ENCODE results near the gene MAEA. TPM values are rescaled to one million over a fixed set of nuclear protein-coding genes. Genes with fewer than 3 reads are reported as not detected.
"Not testable (repeated sequence)": the region's sequence is repeated elsewhere in the genome, so short reads cannot be mapped to it uniquely, and the experiment has no call there.

MAEA gene
- total and polyA plus RNA-seq, 2 of the 8 experiments (the other 6 are each of a cell fraction or from before 2014, with no cell fraction given): 75.8 to 133 TPM

- H4K91ac ChIP-seq (replicated peaks; ENCODE audit: insufficient read length, low read length); H2AFZ ChIP-seq (ENCODE audit: low read length); H2BK15ac ChIP-seq (ENCODE audit: low read length); H3K79me2 ChIP-seq (ENCODE audit: control insufficient read depth in 1 of 2, insufficient read depth in 2 of 2, low read length in 2 of 2); H3K23ac ChIP-seq (ENCODE audit: insufficient read length); CTCF ChIA-PET (ENCODE audit: partially characterized antibody); H3K9ac ChIP-seq (replicated peaks in 1 of 4; ENCODE audit: extremely low read depth in 1 of 4, low read depth in 3 of 4, low read length in 3 of 4); H2BK20ac ChIP-seq (ENCODE audit: low read length); H4K8ac ChIP-seq (ENCODE audit: extremely low read depth, insufficient read depth, low read length); H2BK12ac ChIP-seq (ENCODE audit: low read depth, low read length); H3K9me3 ChIP-seq (ENCODE audit: insufficient read depth in 2 of 2, low read depth in 1 of 2, low read length in 1 of 2); H3K14ac ChIP-seq (ENCODE audit: insufficient read length); H3K79me1 ChIP-seq (ENCODE audit: low read depth, low read length); H2BK5ac ChIP-seq (ENCODE audit: low read depth, low read length); H4K5ac ChIP-seq (ENCODE audit: insufficient read length, low read depth, low read length); H3K18ac ChIP-seq (ENCODE audit: extremely low read depth, low read length); H3K27me3 ChIP-seq (replicated peaks in 1 of 4; ENCODE audit: control insufficient read depth in 3 of 4, extremely low read depth in 1 of 4, insufficient read depth in 3 of 4, low read length in 3 of 4); H3K4me3 ChIP-seq (ENCODE audit: extremely low read depth in 1 of 4, insufficient read depth in 2 of 4, low read depth in 3 of 4, low read length in 4 of 4); FAIRE-seq; H3K4me2 ChIP-seq (ENCODE audit: insufficient read depth in 1 of 2, low read depth in 2 of 2, low read length in 2 of 2); H3K4me1 ChIP-seq (replicated peaks in 1 of 4; ENCODE audit: control insufficient read depth in 3 of 4, insufficient read depth in 4 of 4, low read length in 3 of 4); H2BK120ac ChIP-seq (replicated peaks; ENCODE audit: low read depth, low read length); DNase-seq (ENCODE audit: low read depth in 1 of 2, low spot score in 2 of 2); H3K4ac ChIP-seq (replicated peaks; ENCODE audit: insufficient read length, low read depth, low read length); H2AK5ac ChIP-seq (ENCODE audit: low read depth, low read length); H3K27ac ChIP-seq (ENCODE audit: low read depth, low read length): not testable (repeated sequence)
- H3K23me2 ChIP-seq (ENCODE audit: low read depth, low read length): peaks cover 11% of the 10 kb centered on the region; the same call in 1 of the 2 replicates
- peak overlapping the region; percentile 84 for H3K56ac ChIP-seq (replicated peaks; ENCODE audit: insufficient read length, low read depth, low read length)
- POLR2A ChIA-PET (ENCODE audit: partially characterized antibody): interaction anchor here (1.4 kb wide), 1 partner anchor 16 kb away, joined by 3 read pairs; no protein-coding TSS in a partner anchor
- peaks cover 7 to 29% (median 19%) of the 10 kb centered on the region in 4 experiments; a peak in 5 of 8 replicates for H3K36me3 ChIP-seq (ENCODE audit: control insufficient read depth in 2 of 4, insufficient read depth in 4 of 4, low read length in 3 of 4)
- H4K20me1 ChIP-seq (replicated peaks in 1 of 2; ENCODE audit: control insufficient read depth in 1 of 2, insufficient read depth in 2 of 2, low read length in 2 of 2): peaks cover under 1 to 19% of the 10 kb centered on the region in 2 experiments
- 89% methylated on average over 15 of the region's 20 CpGs; no CpG with 5 or more reads in 1 of the 2 experiments for WGBS, 2 experiments (ENCODE audit: extremely low coverage in 1 of 2, insufficient coverage in 1 of 2, insufficient read length in 1 of 2, insufficient replicate concordance in 2 of 2, low coverage in 1 of 2, low lambda C conversion rate in 2 of 2, missing lambda C conversion rate in 1 of 2)
Observed at GRCh38 chr4:1324443-1325175, 34.9 kb downstream of the MAEA start.

Data from H1 (cell line).